ENCODE data around the gene IFNA4.

- no peak for TF ChIP-seq CTCF (IDR thresholded peaks at IDR 0.05)
- no peak for TF ChIP-seq EZH2 (IDR thresholded peaks at IDR 0.05; ENCODE audit: borderline replicate concordance, insufficient read depth, low read depth, low read length, poor library complexity, severe bottlenecking)
Observed at GRCh38 chr9:21160178-21160577, 27.2 kb downstream of the IFNA4 start.
